Measurements from ENCODE around the gene KANK2.

Gene KANK2

GRCh38 chr19:11234486-11235075, 37.2 kb upstream of the KANK2 start:
- Histone ChIP-seq H3K4me1 (ENCODE audit: control insufficient read depth, low read length) (peaks cover 10% of the 10 kb centered on the region), H3K27me3 (ENCODE audit: control insufficient read depth, low read length) (no peaks in the 10 kb centered on the region), H3K4me3 (ENCODE audit: low read length) (no peak overlapping the region), H3K9me3 (ENCODE audit: control insufficient read depth, insufficient read depth, low read length) (no peaks in the 10 kb centered on the region), H3K36me3 (ENCODE audit: control insufficient read depth, low read length) (peaks cover 18% of the 10 kb centered on the region), H3K79me2 (ENCODE audit: control insufficient read depth, low read length) (no peaks in the 10 kb centered on the region), H3K4me2 (ENCODE audit: low read length) (no peak overlapping the region), H3F3A (ENCODE audit: control insufficient read depth, insufficient read depth) (no peaks in the 10 kb centered on the region), H3K27ac (ENCODE audit: low read depth, low read length) (no peak overlapping the region), H3K9me2 (replicated peaks; ENCODE audit: control insufficient read depth, low read length) (no peaks in the 10 kb centered on the region), H4K20me1 (ENCODE audit: control insufficient read depth, insufficient read depth, low read depth, low read length) (no peaks in the 10 kb centered on the region)
- TF ChIP-seq EZH2phosphoT487 (IDR thresholded peaks at IDR 0.05; ENCODE audit: borderline replicate concordance, low read length): no peak
- TF ChIP-seq, protein P1, sequence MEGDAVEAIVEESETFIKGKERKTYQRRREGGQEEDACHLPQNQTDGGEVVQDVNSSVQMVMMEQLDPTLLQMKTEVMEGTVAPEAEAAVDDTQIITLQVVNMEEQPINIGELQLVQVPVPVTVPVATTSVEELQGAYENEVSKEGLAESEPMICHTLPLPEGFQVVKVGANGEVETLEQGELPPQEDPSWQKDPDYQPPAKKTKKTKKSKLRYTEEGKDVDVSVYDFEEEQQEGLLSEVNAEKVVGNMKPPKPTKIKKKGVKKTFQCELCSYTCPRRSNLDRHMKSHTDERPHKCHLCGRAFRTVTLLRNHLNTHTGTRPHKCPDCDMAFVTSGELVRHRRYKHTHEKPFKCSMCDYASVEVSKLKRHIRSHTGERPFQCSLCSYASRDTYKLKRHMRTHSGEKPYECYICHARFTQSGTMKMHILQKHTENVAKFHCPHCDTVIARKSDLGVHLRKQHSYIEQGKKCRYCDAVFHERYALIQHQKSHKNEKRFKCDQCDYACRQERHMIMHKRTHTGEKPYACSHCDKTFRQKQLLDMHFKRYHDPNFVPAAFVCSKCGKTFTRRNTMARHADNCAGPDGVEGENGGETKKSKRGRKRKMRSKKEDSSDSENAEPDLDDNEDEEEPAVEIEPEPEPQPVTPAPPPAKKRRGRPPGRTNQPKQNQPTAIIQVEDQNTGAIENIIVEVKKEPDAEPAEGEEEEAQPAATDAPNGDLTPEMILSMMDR (IDR thresholded peaks at IDR 0.05; ENCODE audit: low read depth, low read length, poor library complexity, severe bottlenecking): no peak

- H3K79me2 ChIP-seq (ENCODE audit: control insufficient read depth, low read length): no peaks in the 10 kb centered on the region
- H3K4me1 ChIP-seq (ENCODE audit: control insufficient read depth, low read length): peaks cover 10% of the 10 kb centered on the region
- no peak overlapping the region for H3K4me2 ChIP-seq (ENCODE audit: low read length)
- H3K9me3 ChIP-seq (ENCODE audit: control insufficient read depth, insufficient read depth, low read length): no peaks in the 10 kb centered on the region
- H3K36me3 ChIP-seq (ENCODE audit: control insufficient read depth, low read length): peaks cover 14% of the 10 kb centered on the region
- H3K27ac ChIP-seq (ENCODE audit: low read depth, low read length): no peak overlapping the region
- H3K9me2 ChIP-seq (replicated peaks; ENCODE audit: control insufficient read depth, low read length): no peaks in the 10 kb centered on the region
- no peak for TF ChIP-seq EZH2phosphoT487 (IDR thresholded peaks at IDR 0.05; ENCODE audit: borderline replicate concordance, low read length)
- no peaks in the 10 kb centered on the region for H3K27me3 ChIP-seq (ENCODE audit: control insufficient read depth, low read length)
- no peaks in the 10 kb centered on the region for H4K20me1 ChIP-seq (ENCODE audit: control insufficient read depth, insufficient read depth, low read depth, low read length)
- H3F3A ChIP-seq (ENCODE audit: control insufficient read depth, insufficient read depth): no peaks in the 10 kb centered on the region
- no peak overlapping the region for H3K4me3 ChIP-seq (ENCODE audit: low read length)
Measured at GRCh38 chr19:11233073-11233472, 35.7 kb upstream of the KANK2 start.

DNA sequence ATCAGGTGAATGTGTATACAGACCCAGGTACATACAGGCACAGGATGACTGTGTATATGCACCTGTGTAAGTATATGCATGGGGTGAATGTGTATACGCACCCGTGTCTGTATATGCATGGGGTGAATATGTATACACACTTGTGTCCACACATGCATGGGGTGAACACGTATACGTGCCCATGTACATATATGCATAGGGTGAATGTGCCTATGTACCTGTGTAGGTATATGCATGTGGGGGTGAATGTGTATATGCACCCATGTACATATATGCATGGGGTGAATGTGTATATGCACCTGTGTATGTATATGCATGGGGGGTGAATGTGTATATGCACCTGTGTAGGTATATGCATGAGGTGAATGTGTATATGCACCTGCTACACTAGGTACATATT, 35.2 kb upstream of the KANK2 start:
- H3K27me3 ChIP-seq (ENCODE audit: control insufficient read depth, low read length): no peaks in the 10 kb centered on the region
- H3K27ac ChIP-seq (ENCODE audit: low read depth, low read length): no peak overlapping the region
- no peak for TF ChIP-seq EZH2phosphoT487 (IDR thresholded peaks at IDR 0.05; ENCODE audit: borderline replicate concordance, low read length)
- H3K4me1 ChIP-seq (ENCODE audit: control insufficient read depth, low read length): peaks cover 13% of the 10 kb centered on the region
- H3K4me3 ChIP-seq (ENCODE audit: low read length): no peak overlapping the region
- no peaks in the 10 kb centered on the region for H3K9me3 ChIP-seq (ENCODE audit: control insufficient read depth, insufficient read depth, low read length)
- no peaks in the 10 kb centered on the region for H4K20me1 ChIP-seq (ENCODE audit: control insufficient read depth, insufficient read depth, low read depth, low read length)
- no peaks in the 10 kb centered on the region for H3K79me2 ChIP-seq (ENCODE audit: control insufficient read depth, low read length)
- peaks cover 14% of the 10 kb centered on the region for H3K36me3 ChIP-seq (ENCODE audit: control insufficient read depth, low read length)
- H3F3A ChIP-seq (ENCODE audit: control insufficient read depth, insufficient read depth): no peaks in the 10 kb centered on the region
- no peak overlapping the region for H3K4me2 ChIP-seq (ENCODE audit: low read length)
- no peaks in the 10 kb centered on the region for H3K9me2 ChIP-seq (replicated peaks; ENCODE audit: control insufficient read depth, low read length)

- Histone ChIP-seq H3K4me3 (ENCODE audit: low read length) (no peak overlapping the region), H3K27me3 (ENCODE audit: control insufficient read depth, low read length) (no peaks in the 10 kb centered on the region), H3K4me2 (ENCODE audit: low read length) (no peak overlapping the region), H3K36me3 (ENCODE audit: control insufficient read depth, low read length) (peaks cover 19% of the 10 kb centered on the region), H3F3A (ENCODE audit: control insufficient read depth, insufficient read depth) (no peaks in the 10 kb centered on the region), H4K20me1 (ENCODE audit: control insufficient read depth, insufficient read depth, low read depth, low read length) (no peaks in the 10 kb centered on the region), H3K9me3 (ENCODE audit: control insufficient read depth, insufficient read depth, low read length) (no peaks in the 10 kb centered on the region), H3K79me2 (ENCODE audit: control insufficient read depth, low read length) (no peaks in the 10 kb centered on the region), H3K4me1 (ENCODE audit: control insufficient read depth, low read length) (peaks cover 14% of the 10 kb centered on the region), H3K9me2 (replicated peaks; ENCODE audit: control insufficient read depth, low read length) (no peaks in the 10 kb centered on the region), H3K27ac (ENCODE audit: low read depth, low read length) (no peak overlapping the region)
- TF ChIP-seq EZH2phosphoT487 (IDR thresholded peaks at IDR 0.05; ENCODE audit: borderline replicate concordance, low read length): no peak
- TF ChIP-seq, protein P1 (IDR thresholded peaks at IDR 0.05; ENCODE audit: low read depth, low read length, poor library complexity, severe bottlenecking): no peak
Measured at GRCh38 chr19:11230621-11231386, 33.5 kb upstream of the KANK2 start.
